Measurements from ENCODE around the gene MED26. TPM values are rescaled to one million over a fixed set of nuclear protein-coding genes. Genes with fewer than 3 reads are reported as not detected.
"Not testable (repeated sequence)": the region's sequence is repeated elsewhere in the genome, so short reads cannot be mapped to it uniquely, and the experiment has no call there.

The MED26 gene
- total RNA-seq, 1 experiment from 2014 or later, result 14.6 TPM

- DNase-seq (ENCODE audit: low read depth), result no peak
Measured at GRCh38 chr19:16576690-16577530, 51.1 kb downstream of the MED26 start.

DNA sequence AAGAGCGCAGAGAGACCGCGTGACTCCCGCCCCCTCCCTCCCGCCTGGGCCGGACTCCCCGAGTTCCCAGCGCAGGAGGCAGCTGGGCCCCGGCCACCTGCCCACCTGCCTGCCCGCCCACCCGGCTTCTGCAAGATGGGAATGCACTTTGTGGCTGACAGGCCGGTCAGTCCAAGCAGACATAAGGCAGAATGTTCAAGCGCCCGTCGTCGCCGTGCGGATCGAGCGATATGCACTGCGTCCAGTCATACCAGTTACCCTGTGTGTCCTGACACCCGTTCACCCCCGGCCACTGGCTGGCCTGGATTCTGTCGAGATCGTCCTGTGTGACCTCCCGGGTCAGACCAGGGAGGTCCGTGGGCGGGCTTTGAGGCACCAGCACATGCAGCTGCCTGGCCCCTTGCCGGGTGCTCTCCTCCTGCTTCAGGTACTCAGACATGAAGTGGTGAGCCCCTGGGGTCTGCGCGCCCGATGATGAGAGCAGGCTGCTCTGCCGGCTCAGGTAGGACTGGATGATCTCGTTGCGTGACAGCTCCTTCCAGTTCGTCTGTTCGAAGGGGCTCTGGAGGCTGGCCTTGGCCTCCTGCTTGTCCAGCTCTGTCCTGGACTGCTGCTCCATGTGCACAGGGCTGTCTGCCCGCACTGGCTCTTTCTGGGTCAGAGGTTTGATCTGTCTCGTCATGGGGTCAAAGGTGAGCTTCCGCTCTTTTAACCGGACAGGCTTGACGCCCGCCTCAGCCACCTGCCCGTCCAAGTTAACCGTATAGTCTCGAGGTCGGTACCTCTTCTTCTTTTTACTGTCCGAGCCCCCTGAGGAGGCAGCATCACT is 51.9 kb downstream of the MED26 start:
- DNase-seq (ENCODE audit: low read depth), result no peak

- no peak for DNase-seq (ENCODE audit: low read depth)
Measured at GRCh38 chr19:16575282-16575681, 52.7 kb downstream of the MED26 start.

DNA sequence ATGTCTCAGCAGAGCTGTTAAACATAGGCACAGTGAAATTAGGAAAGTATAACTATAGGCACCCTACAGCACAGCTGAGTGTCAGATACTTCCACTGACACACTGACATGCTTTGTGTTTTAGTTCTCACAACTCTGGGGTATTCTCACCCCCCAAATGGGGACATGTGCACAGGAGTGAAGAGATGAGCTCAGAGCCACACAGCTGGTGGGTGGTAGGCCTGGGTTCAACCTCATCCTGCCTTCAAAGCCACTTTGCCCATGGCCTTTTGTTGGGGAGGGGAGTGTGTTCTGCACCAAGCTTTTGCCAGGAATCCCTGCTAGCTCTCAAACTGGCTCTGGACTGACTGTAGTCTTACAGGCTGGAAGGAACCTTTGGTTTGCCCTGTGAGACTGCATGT is 54.1 kb downstream of the MED26 start:
- no peak for DNase-seq (ENCODE audit: low read depth)

GRCh38 chr19:16573296-16573695 is 54.7 kb downstream of the MED26 start:
- DNase-seq (ENCODE audit: low read depth), result no peak

DNA sequence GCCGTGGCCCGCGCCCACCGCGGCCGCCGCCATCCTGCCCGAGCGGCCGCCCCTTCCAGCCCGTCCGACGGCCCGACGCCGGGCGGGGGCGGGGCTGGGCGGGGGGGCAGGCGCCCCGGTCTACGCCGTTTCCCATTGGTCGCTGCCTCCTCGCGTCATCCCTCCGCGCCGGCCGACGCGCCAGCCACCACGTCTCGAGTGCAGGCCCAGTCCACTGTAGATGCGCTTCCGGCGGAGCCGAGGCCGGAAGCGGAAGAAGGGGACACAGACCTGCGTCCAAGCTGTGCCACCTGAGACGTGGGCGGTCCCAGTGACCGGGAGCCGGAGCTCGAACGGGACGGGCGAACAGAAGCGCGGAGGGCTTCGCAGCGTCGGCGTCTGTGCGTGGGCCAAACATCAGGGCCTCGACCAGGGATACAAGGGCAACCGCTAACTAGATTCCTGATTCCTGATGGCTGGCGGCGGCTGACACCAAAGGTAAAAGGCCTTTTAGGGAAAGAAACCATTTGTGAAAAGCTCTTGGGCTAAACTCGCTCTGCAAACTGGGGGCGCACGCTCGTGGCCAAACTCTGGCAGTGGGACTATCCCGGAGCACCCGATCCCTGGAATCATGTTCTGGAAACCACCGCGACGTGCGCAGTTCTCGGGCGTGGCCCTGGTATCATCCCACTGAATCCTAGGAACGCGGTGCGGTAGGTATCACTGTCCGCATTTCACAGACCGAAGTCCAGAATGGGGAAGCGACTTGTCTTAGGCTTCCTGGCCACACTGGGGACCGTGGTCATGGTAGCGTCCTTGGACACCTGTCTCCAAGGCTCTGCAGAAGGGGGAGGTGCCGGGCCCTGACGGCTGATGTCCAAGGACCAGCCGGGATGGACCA is 55.4 kb downstream of the MED26 start, which contains the start of gene SLC35E1:
SLC35E1 (minus strand) TSS at position 84 of the 880 bp plus-strand sequence; CDS start at position 33, 51 bp downstream.
- DNase-seq (ENCODE audit: low read depth), result peak; percentile 92

DNA sequence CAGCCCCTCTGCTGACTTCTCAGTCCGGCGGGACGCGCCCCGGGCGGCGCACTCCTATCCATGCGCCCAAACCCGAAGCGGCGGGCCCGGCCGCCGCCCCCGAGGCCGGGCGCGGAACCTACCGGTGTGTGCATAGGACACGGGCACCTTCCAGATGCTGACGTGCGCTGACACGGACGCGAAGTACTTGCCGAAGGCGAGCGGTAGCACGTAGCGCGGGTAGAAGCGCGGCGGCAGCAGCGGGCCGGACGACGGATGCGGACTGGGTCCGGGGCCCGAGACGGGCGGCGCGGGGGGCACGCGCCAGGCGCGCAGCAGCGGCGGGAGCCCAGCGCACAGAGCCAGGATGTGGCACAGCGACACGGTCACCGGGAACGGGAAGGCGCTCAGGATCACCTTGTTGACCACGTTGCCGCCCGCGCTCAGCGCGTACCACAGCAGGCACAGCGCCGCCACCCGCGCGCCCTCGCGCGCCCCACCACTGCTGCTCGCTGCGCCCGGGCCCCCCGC is 56.1 kb downstream of the MED26 start:
- no peak for DNase-seq (ENCODE audit: low read depth)

GRCh38 chr19:16571283-16571682 is 56.7 kb downstream of the MED26 start:
- DNase-seq (ENCODE audit: low read depth), result no peak

GRCh38 chr19:16569609-16570320 is 58.2 kb downstream of the MED26 start:
- no peak for DNase-seq (ENCODE audit: low read depth)

DNA sequence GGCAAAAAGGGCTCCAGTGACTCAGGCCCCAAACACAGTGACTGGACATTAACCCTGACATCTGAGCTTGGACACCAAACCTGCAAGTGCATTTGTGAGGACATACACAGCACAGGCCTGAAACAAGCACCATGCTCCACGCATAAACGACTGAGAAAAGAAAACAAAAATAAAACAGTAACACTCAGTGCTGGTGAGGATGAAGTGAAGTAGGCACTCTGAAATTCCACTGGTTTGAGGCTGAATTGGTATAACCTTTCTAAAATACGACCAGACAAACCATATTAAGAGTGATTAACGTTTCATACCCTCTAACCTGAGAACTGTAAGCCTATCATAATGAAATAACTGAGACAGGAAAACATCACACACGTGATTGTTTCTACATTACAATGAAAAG is 61.3 kb downstream of the MED26 start:
- no peak for DNase-seq (ENCODE audit: low read depth)

DNA sequence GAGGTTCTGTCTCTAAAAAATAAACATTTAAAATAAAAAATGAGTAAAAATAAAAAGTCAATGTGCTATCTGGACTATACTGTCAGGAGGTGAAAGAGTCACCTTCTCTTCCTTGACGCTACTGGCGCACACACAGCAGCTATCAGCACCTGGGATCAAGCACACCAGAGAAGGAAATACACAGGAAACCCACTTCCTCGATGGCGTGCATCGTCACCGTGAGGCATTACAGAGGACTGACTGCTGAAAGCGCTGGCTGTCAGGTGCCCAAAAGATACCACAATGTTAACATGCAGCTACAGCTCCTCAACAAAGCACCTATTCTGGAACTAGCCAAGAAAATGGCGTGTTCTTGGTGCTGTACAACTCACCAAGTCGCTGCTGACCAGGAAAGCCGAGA is 61.8 kb downstream of the MED26 start:
- DNase-seq (ENCODE audit: low read depth), result no peak

- no peak for DNase-seq (ENCODE audit: low read depth)
Measured at GRCh38 chr19:16564842-16565241, 63.2 kb downstream of the MED26 start.

GRCh38 chr19:16562608-16563025 is 65.4 kb downstream of the MED26 start:
- no peak for DNase-seq (ENCODE audit: low read depth)

- DNase-seq (ENCODE audit: low read depth), result no peak
Measured at GRCh38 chr19:16561382-16561781, 66.6 kb downstream of the MED26 start.

DNA sequence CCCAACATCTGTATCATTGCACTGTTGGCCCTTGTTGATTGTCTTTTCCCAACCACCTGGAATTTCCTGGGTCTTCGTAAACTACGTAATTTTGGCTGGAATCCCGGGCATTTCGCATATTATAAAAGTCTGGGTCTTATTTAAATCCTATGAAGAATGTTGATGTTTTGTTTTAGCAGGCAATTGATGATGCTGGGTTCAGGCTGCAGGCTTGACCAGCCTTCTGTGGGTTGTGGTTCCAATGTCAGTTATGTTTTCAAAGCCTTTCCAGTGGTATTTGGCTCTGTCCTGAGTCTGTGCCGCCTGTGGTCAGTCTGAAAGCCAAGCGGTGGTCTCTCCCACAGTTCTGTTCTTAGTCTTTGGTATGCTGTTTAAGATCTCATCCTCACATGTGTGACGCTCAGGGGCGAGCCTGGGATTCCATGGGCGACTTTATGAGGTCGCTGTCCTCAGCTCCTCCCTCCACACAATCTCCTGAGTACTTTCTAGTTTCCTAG is 68.2 kb downstream of the MED26 start:
- no peak for DNase-seq (ENCODE audit: low read depth)

DNA sequence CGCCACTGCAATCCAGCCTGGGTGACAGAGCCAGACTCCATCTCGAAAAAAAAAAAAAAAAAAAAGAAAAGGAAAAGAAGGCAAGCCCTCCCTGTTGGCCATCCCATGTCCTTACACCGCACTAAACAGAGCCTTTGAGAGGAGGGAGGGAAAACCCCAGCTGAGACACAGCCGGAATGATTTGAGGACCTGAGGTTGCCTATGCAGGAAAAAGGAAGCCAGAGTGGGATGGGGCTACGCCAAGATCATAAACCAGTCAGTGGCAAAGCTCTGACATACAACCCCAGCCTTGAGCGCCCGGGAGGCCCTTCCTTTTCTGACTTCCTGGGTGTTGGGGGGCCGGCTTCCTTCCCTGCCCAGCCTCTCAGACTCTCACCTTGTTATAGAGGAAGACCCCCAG is 73.2 kb downstream of the MED26 start:
- DNase-seq (ENCODE audit: low read depth), result no peak

GRCh38 chr19:16551902-16552301 is 76.1 kb downstream of the MED26 start:
- DNase-seq (ENCODE audit: low read depth), result not testable (repeated sequence)

GRCh38 chr19:16548956-16549355 is 79.0 kb downstream of the MED26 start:
- no peak for DNase-seq (ENCODE audit: low read depth)

GRCh38 chr19:16544473-16545231 is 83.4 kb downstream of the MED26 start:
- no peak for DNase-seq (ENCODE audit: low read depth)
